ENCODE results near the gene NLE1. TPM values are rescaled to one million over a fixed set of nuclear protein-coding genes. Genes with fewer than 3 reads are reported as not detected.
"Not testable (repeated sequence)": the region's sequence is repeated elsewhere in the genome, so short reads cannot be mapped to it uniquely, and the experiment has no call there.

Gene NLE1
- total RNA-seq, 2 donors from 2014 or later, result 12.9 to 17.9 TPM

- WGBS, 2 donors, result 55% methylated on average over 13 of the region's 13 CpGs
- Histone ChIP-seq H3K27me3 (no peaks in the 10 kb centered on the region), H3K36me3 (replicated peaks in 1 of 2; ENCODE audit: insufficient read depth in 1 of 2, low read depth in 2 of 2) (no peaks in the 10 kb centered on the region), H3K4me1 (no peaks in the 10 kb centered on the region), H3K27ac (no peak overlapping the region), H3K9me3 (no peaks in the 10 kb centered on the region), H3K4me3 (no peak overlapping the region)
- no peak for DNase-seq
- intact Hi-C loops (cut with DNase I), result no loop called here
- no peak for TF ChIP-seq CTCF (IDR thresholded peaks at IDR 0.05)
- no peak for TF ChIP-seq POLR2A (IDR thresholded peaks at IDR 0.05)
- ATAC-seq, result no peak
Measured at GRCh38 chr17:35152421-35153140, 10.5 kb upstream of the NLE1 start.

GRCh38 chr17:35151080-35151479 is 9.0 kb upstream of the NLE1 start:
- intact Hi-C loops (cut with DNase I); H3K4me1 ChIP-seq; DNase-seq: not testable (repeated sequence)

GRCh38 chr17:35149941-35150340 is 7.8 kb upstream of the NLE1 start:
- H3K4me3 ChIP-seq, result no peak overlapping the region

More at GRCh38 chr17:35151080-35151479, 9.0 kb upstream of the NLE1 start:
- not testable (repeated sequence) for H3K27ac ChIP-seq; H3K27me3 ChIP-seq; H3K36me3 ChIP-seq (replicated peaks in 1 of 2; ENCODE audit: insufficient read depth in 1 of 2, low read depth in 2 of 2); H3K9me3 ChIP-seq; H3K4me3 ChIP-seq; ATAC-seq
- WGBS, 2 donors, result 75 to 88% methylated on average over 28 to 29 of the region's 29 CpGs

GRCh38 chr17:35148144-35148543 is 6.0 kb upstream of the NLE1 start:
- ATAC-seq (no peak), DNase-seq (no peak)
- intact Hi-C loops (cut with DNase I), result no loop called here
- no peak for TF ChIP-seq POLR2A (IDR thresholded peaks at IDR 0.05)
- no peak for TF ChIP-seq CTCF (IDR thresholded peaks at IDR 0.05)
- Histone ChIP-seq H3K9me3 (no peaks in the 10 kb centered on the region), H3K27ac (no peak overlapping the region), H3K4me1 (no peaks in the 10 kb centered on the region), H3K27me3 (no peaks in the 10 kb centered on the region), H3K36me3 (replicated peaks in 1 of 2; ENCODE audit: insufficient read depth in 1 of 2, low read depth in 2 of 2) (no peaks in the 10 kb centered on the region), H3K4me3 (no peak overlapping the region)
- WGBS, 2 donors, result 47% methylated on average over 9 of the region's 9 CpGs; no CpG with 5 or more reads in 1 of the 2 donors

More at GRCh38 chr17:35149941-35150340, 7.8 kb upstream of the NLE1 start:
- intact Hi-C loops (cut with DNase I), result no loop called here
- Histone ChIP-seq H3K9me3 (no peaks in the 10 kb centered on the region), H3K27me3 (no peaks in the 10 kb centered on the region), H3K27ac (no peak overlapping the region), H3K36me3 (replicated peaks in 1 of 2; ENCODE audit: insufficient read depth in 1 of 2, low read depth in 2 of 2) (no peaks in the 10 kb centered on the region), H3K4me1 (no peaks in the 10 kb centered on the region)
- ATAC-seq, result no peak
- TF ChIP-seq CTCF (IDR thresholded peaks at IDR 0.05) (no peak), POLR2A (IDR thresholded peaks at IDR 0.05) (no peak)
- no peak for DNase-seq
- 75 to 77% methylated on average over 11 of the region's 11 CpGs for WGBS, 2 donors

- no peak for ATAC-seq
- Histone ChIP-seq H3K36me3 (replicated peaks in 1 of 2; ENCODE audit: insufficient read depth in 1 of 2, low read depth in 2 of 2) (no peaks in the 10 kb centered on the region), H3K4me3 (no peak within 1 kb of the TSS), H3K9me3 (no peaks in the 10 kb centered on the region), H3K27me3 (no peaks in the 10 kb centered on the region), H3K4me1 (no peaks in the 10 kb centered on the region), H3K27ac (no peak within 1 kb of the TSS)
- 57 to 78% methylated on average over 2 to 3 of the region's 4 CpGs for WGBS, 2 donors
- TF ChIP-seq POLR2A (IDR thresholded peaks at IDR 0.05) (no peak), CTCF (IDR thresholded peaks at IDR 0.05) (no peak)
- intact Hi-C loops (cut with DNase I), result no loop called here
- no peak for DNase-seq
Measured at GRCh38 chr17:35147375-35147905, 5.3 kb upstream of the NLE1 start, which contains the start of gene UNC45B. Gene UNC45B, plus strand, starts transcription at chr17:35147817. Its CDS starts 447 bp downstream, at chr17:35148264.
